AG20443 (cell line): ENCODE data around the gene UTP11.
A peak's percentile ranks its signal among the peaks of the same experiment; 100 is the strongest.
"Not testable (repeated sequence)": the region's sequence is repeated elsewhere in the genome, so short reads cannot be mapped to it uniquely, and the experiment has no call there.

Source experiments
- DNase-seq: peaks from one replicate; pipeline ENCODE4 v3.0.0; 2012; ENCODE audit warnings: low spot score, mixed read lengths

Gene UTP11

GRCh38 chr1:38012363-38013226 lies at the start of gene UTP11:
UTP11 (plus strand) TSS chr1:38012734; CDS start chr1:38012803, 69 bp downstream.
- peak; percentile 96 for DNase-seq

- DNase-seq, result not testable (repeated sequence)
These were observed 48.4 kb upstream of the UTP11 start for GRCh38 chr1:37964106-37964505.

- no peak for DNase-seq
These were observed 47.2 kb upstream of the UTP11 start for GRCh38 chr1:37965301-37965700.

- DNase-seq, result not testable (repeated sequence)
These were observed 38.9 kb upstream of the UTP11 start for GRCh38 chr1:37973684-37974083.

GRCh38 chr1:37974567-37974966 lies 38.0 kb upstream of the UTP11 start:
- no peak for DNase-seq

- peak; percentile 69 for DNase-seq
These were observed 37.5 kb upstream of the UTP11 start for GRCh38 chr1:37975083-37975482.

GRCh38 chr1:37978541-37978940 lies 34.0 kb upstream of the UTP11 start:
- DNase-seq, result no peak

- no peak for DNase-seq
These were observed 29.0 kb upstream of the UTP11 start for GRCh38 chr1:37983546-37983945.

- no peak for DNase-seq
These were observed 24.9 kb upstream of the UTP11 start for GRCh38 chr1:37987679-37988078.

GRCh38 chr1:37989361-37989930 lies 23.1 kb upstream of the UTP11 start:
- DNase-seq, result peak; percentile 44

GRCh38 chr1:37994886-37995566 lies 17.5 kb upstream of the UTP11 start:
- no peak for DNase-seq

GRCh38 chr1:37995751-37996345 lies 16.7 kb upstream of the UTP11 start:
- peak; percentile 92 for DNase-seq

GRCh38 chr1:37997256-37998088 lies 15.1 kb upstream of the UTP11 start:
- DNase-seq, result no peak

GRCh38 chr1:37998089-37998808 lies 14.3 kb upstream of the UTP11 start:
- no peak for DNase-seq

GRCh38 chr1:37998913-37999429 lies 13.6 kb upstream of the UTP11 start:
- DNase-seq, result no peak

- peak; percentile 42 for DNase-seq
These were observed 12.9 kb upstream of the UTP11 start for GRCh38 chr1:37999430-38000232.

GRCh38 chr1:38000233-38000528 lies 12.4 kb upstream of the UTP11 start:
- DNase-seq, result no peak

GRCh38 chr1:38000529-38001455 lies 11.7 kb upstream of the UTP11 start:
- peak; percentile 77 for DNase-seq
